SHP77 treated with DMSO at 0.1 percent for 48 hours (cell line): Measurements from ENCODE around the gene OPCML.
A peak's percentile ranks its signal among the peaks of the same experiment; 100 is the strongest.
"Not testable (repeated sequence)": the region's sequence is repeated elsewhere in the genome, so short reads cannot be mapped to it uniquely, and the experiment has no call there.

Source experiments
- DNase-seq: peaks from one replicate; lab custom pipeline; 2025; lab: John Stamatoyannopoulos, UW

The OPCML gene

GRCh38 chr11:132429685-132430084, 1102.6 kb downstream of the OPCML start:
- no peak for DNase-seq

- no peak for DNase-seq
Observed at GRCh38 chr11:132427611-132428010, 1104.7 kb downstream of the OPCML start.

- DNase-seq: no peak
Observed at GRCh38 chr11:132424433-132424832, 1107.9 kb downstream of the OPCML start.

- no peak for DNase-seq
Observed at GRCh38 chr11:132423266-132423665, 1109.0 kb downstream of the OPCML start.

- no peak for DNase-seq
Observed at GRCh38 chr11:132422722-132423121, 1109.6 kb downstream of the OPCML start.

- no peak for DNase-seq
Observed at GRCh38 chr11:132421555-132421954, 1110.7 kb downstream of the OPCML start.

- DNase-seq: no peak
Observed at GRCh38 chr11:132414451-132414850, 1117.8 kb downstream of the OPCML start.

GRCh38 chr11:132410383-132410782, 1121.9 kb downstream of the OPCML start:
- no peak for DNase-seq

GRCh38 chr11:132409573-132410355, 1122.5 kb downstream of the OPCML start:
- no peak for DNase-seq

GRCh38 chr11:132408877-132409276, 1123.4 kb downstream of the OPCML start:
- DNase-seq: no peak

- DNase-seq: no peak
Observed at GRCh38 chr11:132405728-132406127, 1126.6 kb downstream of the OPCML start.

- DNase-seq: peak; percentile 7
Observed at GRCh38 chr11:132402071-132402684, 1130.1 kb downstream of the OPCML start.

GRCh38 chr11:132396318-132396717, 1136.0 kb downstream of the OPCML start:
- no peak for DNase-seq

GRCh38 chr11:132395434-132395833, 1136.9 kb downstream of the OPCML start:
- DNase-seq: no peak

GRCh38 chr11:132379540-132379939, 1152.8 kb downstream of the OPCML start:
- DNase-seq: no peak

GRCh38 chr11:132373405-132374143, 1158.7 kb downstream of the OPCML start:
- no peak for DNase-seq

- not testable (repeated sequence) for DNase-seq
Observed at GRCh38 chr11:132370114-132370513, 1162.2 kb downstream of the OPCML start.

- DNase-seq: no peak
Observed at GRCh38 chr11:132367293-132367692, 1165.0 kb downstream of the OPCML start.

- DNase-seq: no peak
Observed at GRCh38 chr11:132365650-132366049, 1166.7 kb downstream of the OPCML start.
